Trophoblast cell (in vitro differentiated cells and primary cell): ENCODE data around the gene DENND5A.
A peak's percentile ranks its signal among the peaks of the same experiment; 100 is the strongest.
"Not testable (repeated sequence)": the region's sequence is repeated elsewhere in the genome, so short reads cannot be mapped to it uniquely, and the experiment has no call there.

ENCODE experiments used
- DNase-seq, 2 donors: peaks; one replicate each; pipeline ENCODE4 v3.0.0-alpha.2; 2016
- H2AFZ ChIP-seq: 2 replicates; pipeline ENCODE4 v1.6.1; 2013; ENCODE audit warnings: low read length, moderate library complexity, mild to moderate bottlenecking; ENCODE audit not compliant: insufficient read depth, poor library complexity
- H2AK5ac ChIP-seq: 2 replicates; pipeline ENCODE4 v1.6.1; 2013; ENCODE audit warnings: mild to moderate bottlenecking, low read length
- H2BK120ac ChIP-seq: 2 replicates; pipeline ENCODE4 v1.6.1; 2013; ENCODE audit warnings: low read length, mild to moderate bottlenecking, moderate library complexity; ENCODE audit not compliant: insufficient read depth, poor library complexity
- H2BK12ac ChIP-seq: 2 replicates; pipeline ENCODE4 v1.6.1; 2013; ENCODE audit warnings: mild to moderate bottlenecking, low read length, moderate library complexity
- H2BK5ac ChIP-seq: 2 replicates; pipeline ENCODE4 v1.6.1; 2013; ENCODE audit warnings: low read length, low read depth, moderate library complexity, mild to moderate bottlenecking; ENCODE audit not compliant: poor library complexity
- H3K14ac ChIP-seq: 2 replicates; pipeline ENCODE4 v1.6.1; 2013; ENCODE audit warnings: mild to moderate bottlenecking, low read length
- H3K18ac ChIP-seq: 2 replicates; pipeline ENCODE4 v1.6.1; 2013; ENCODE audit warnings: mild to moderate bottlenecking, low read length
- H3K23ac ChIP-seq: 2 replicates; pipeline ENCODE4 v1.6.1; 2013; ENCODE audit warnings: low read length
- H3K27ac ChIP-seq: 2 replicates; pipeline ENCODE4 v1.5.1; 2013; ENCODE audit warnings: low read depth, mild to moderate bottlenecking, inconsistent platforms, low read length, moderate library complexity
- H3K27me3 ChIP-seq: 2 replicates; pipeline ENCODE4 v1.6.1; 2013; ENCODE audit warnings: inconsistent platforms, mild to moderate bottlenecking, low read length, moderate library complexity; ENCODE audit not compliant: insufficient read depth
- H3K36me3 ChIP-seq, 2 experiments: 1 replicate in 1 of 2; 2 replicates in 1 of 2; pipeline ENCODE4 v1.6.1; 2013; ENCODE audit warnings: low read length in 2 of 2, mild to moderate bottlenecking in 2 of 2, moderate library complexity in 1 of 2; ENCODE audit not compliant: insufficient read depth in 2 of 2, control insufficient read depth in 1 of 2
- H3K4ac ChIP-seq: 2 replicates; pipeline ENCODE4 v1.6.1; 2013; ENCODE audit warnings: low read depth, mild to moderate bottlenecking, low read length, moderate library complexity
- H3K4me1 ChIP-seq, 2 experiments: 1 replicate in 1 of 2; 2 replicates in 1 of 2; pipeline ENCODE4 v1.6.1; 2013; ENCODE audit warnings: low read length in 2 of 2, mild to moderate bottlenecking in 2 of 2, moderate library complexity in 1 of 2; ENCODE audit not compliant: insufficient read depth in 2 of 2, control insufficient read depth in 1 of 2
- H3K4me2 ChIP-seq: 2 replicates; pipeline ENCODE4 v1.6.1; 2013; ENCODE audit warnings: inconsistent platforms, mild to moderate bottlenecking, low read length, moderate library complexity
- H3K4me3 ChIP-seq: 2 replicates; pipeline ENCODE4 v1.5.1; 2013; ENCODE audit warnings: mild to moderate bottlenecking, low read depth, low read length, inconsistent platforms
- H3K79me1 ChIP-seq: one replicate; pipeline ENCODE4 v1.6.1; 2013; ENCODE audit warnings: low read length
- H3K79me2 ChIP-seq: 2 replicates; pipeline ENCODE4 v1.6.1; 2013; ENCODE audit warnings: low read length, mild to moderate bottlenecking; ENCODE audit not compliant: control insufficient read depth, insufficient read depth, poor library complexity
- H3K9ac ChIP-seq: 2 replicates; pipeline ENCODE4 v1.6.1; 2013; ENCODE audit warnings: mild to moderate bottlenecking, low read length
- H3K9me3 ChIP-seq: 2 replicates; pipeline ENCODE4 v1.6.1; 2013; ENCODE audit warnings: low read depth, mild to moderate bottlenecking, control low read depth, inconsistent platforms, low read length; ENCODE audit not compliant: insufficient read depth
- H4K12ac ChIP-seq: 2 replicates; pipeline ENCODE4 v1.6.1; 2013; ENCODE audit warnings: low read depth, mild to moderate bottlenecking, low read length, moderate library complexity
- H4K8ac ChIP-seq: 2 replicates; pipeline ENCODE4 v1.6.1; 2013; ENCODE audit warnings: low read depth, mild to moderate bottlenecking, low read length, moderate library complexity
- H4K91ac ChIP-seq: one replicate; pipeline ENCODE4 v1.6.1; 2013; ENCODE audit warnings: low read depth, mild to moderate bottlenecking, low read length, moderate library complexity
- WGBS: extraction: QIAGEN DNeasy Blood & Tissue Kit; methylation state at CpG from one replicate; pipeline ENCODE4 v1.1.7; 2013; ENCODE audit warnings: missing lambda C conversion rate; ENCODE audit not compliant: insufficient read length, insufficient coverage; ENCODE audit errors: extremely low coverage; 5-methylcytosine and 5-hydroxymethylcytosine counted together

Gene DENND5A

DNA sequence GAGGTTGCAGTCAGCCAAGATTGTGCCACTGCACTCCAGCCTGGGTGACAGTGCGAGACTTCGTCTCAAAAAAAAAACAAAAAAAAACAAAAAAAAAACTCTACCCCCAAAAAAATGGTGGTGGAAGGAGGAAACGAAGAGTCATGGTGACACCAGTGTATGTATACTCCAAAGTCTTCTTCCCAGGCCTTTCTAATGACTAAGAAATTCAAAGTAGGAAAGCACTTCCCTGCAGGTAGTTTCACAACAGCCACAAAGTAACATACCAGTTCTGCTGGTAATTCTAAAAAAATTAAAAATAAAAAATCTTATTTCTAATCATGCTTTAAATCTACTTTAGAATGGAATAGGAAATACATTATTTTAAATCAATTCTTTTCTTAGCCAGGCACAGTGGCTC is 72.6 kb downstream of the DENND5A start:
- Histone ChIP-seq H3K23ac (no peak overlapping the region), H4K12ac (no peak overlapping the region), H2BK5ac (no peak overlapping the region), H3K9me3 (peaks cover 5% of the 10 kb centered on the region), H3K27ac (no peak overlapping the region), H2BK120ac (no peak overlapping the region), H4K8ac (no peak overlapping the region), H2AFZ (no peak overlapping the region), H3K4me2 (no peak overlapping the region), H3K27me3 (no peaks in the 10 kb centered on the region), H3K79me2 (no peaks in the 10 kb centered on the region), H3K36me3 (peaks cover 20% of the 10 kb centered on the region in 2 experiments), H3K4ac (no peak overlapping the region), H4K91ac (no peak overlapping the region), H3K18ac (no peak overlapping the region), H3K79me1 (no peaks in the 10 kb centered on the region), H3K4me1 (no peaks in the 10 kb centered on the region), H3K14ac (no peak overlapping the region), H2AK5ac (no peak overlapping the region), H2BK12ac (no peak overlapping the region), H3K9ac (no peak overlapping the region), H3K4me3 (no peak overlapping the region)
- DNase-seq: peak in 1 of 2 donors; percentile 51
- no CpG with 5 or more reads among the region's 3 CpGs for WGBS

GRCh38 chr11:9190326-9191016 is 74.7 kb downstream of the DENND5A start:
- H3K27ac ChIP-seq, H4K8ac ChIP-seq, H2BK5ac ChIP-seq, H3K79me1 ChIP-seq, H2BK120ac ChIP-seq, H3K79me2 ChIP-seq, H2AK5ac ChIP-seq, H3K9me3 ChIP-seq, H3K18ac ChIP-seq, H3K4me2 ChIP-seq, H3K4me1 ChIP-seq, H4K12ac ChIP-seq, H4K91ac ChIP-seq, H3K4ac ChIP-seq, H3K23ac ChIP-seq, H3K9ac ChIP-seq, DNase-seq, H2AFZ ChIP-seq, H3K27me3 ChIP-seq, H2BK12ac ChIP-seq, H3K14ac ChIP-seq, H3K4me3 ChIP-seq: not testable (repeated sequence)
- no CpG with 5 or more reads among the region's 5 CpGs for WGBS
- peaks cover 13 to 21% of the 10 kb centered on the region in 2 experiments for H3K36me3 ChIP-seq

GRCh38 chr11:9188860-9189259 is 76.3 kb downstream of the DENND5A start:
- no CpG with 5 or more reads among the region's 3 CpGs for WGBS
- H3K27ac ChIP-seq, H3K9ac ChIP-seq, H3K18ac ChIP-seq, H3K4me1 ChIP-seq, H2AFZ ChIP-seq, H3K4me3 ChIP-seq, H2BK120ac ChIP-seq, H3K27me3 ChIP-seq, H2BK5ac ChIP-seq, H4K8ac ChIP-seq, H3K23ac ChIP-seq, H3K4me2 ChIP-seq, H3K14ac ChIP-seq, H2BK12ac ChIP-seq, H3K79me2 ChIP-seq, H3K9me3 ChIP-seq, H4K12ac ChIP-seq, H3K4ac ChIP-seq, DNase-seq, H2AK5ac ChIP-seq, H4K91ac ChIP-seq, H3K79me1 ChIP-seq: not testable (repeated sequence)
- peaks cover 11 to 22% of the 10 kb centered on the region in 2 experiments for H3K36me3 ChIP-seq

DNA sequence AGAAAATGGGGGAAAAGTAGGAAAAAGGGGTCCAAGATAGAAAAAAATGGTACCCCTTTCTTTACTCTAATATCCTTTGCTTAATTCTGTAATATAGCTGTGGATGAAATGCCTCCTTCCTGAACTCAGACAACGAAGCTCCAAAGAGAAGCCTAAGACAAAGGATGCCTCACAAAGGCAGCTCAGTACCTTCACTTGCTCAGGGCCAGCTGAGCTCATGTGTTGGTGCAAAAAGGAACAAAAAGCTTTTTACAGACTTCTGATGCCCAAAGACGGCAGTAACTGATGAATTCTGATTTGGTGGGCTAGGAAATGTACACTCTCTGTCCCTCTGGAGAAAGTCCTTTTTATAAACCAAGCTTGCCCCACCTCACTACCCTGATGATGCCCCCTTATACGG is 77.5 kb downstream of the DENND5A start:
- Histone ChIP-seq H3K4ac (no peak overlapping the region), H4K8ac (no peak overlapping the region), H3K27ac (no peak overlapping the region), H3K18ac (no peak overlapping the region), H2BK120ac (no peak overlapping the region), H4K12ac (no peak overlapping the region), H2AK5ac (no peak overlapping the region), H2BK12ac (no peak overlapping the region), H3K36me3 (peaks cover 10 to 20% of the 10 kb centered on the region in 2 experiments), H3K79me1 (no peaks in the 10 kb centered on the region), H3K4me1 (no peaks in the 10 kb centered on the region), H2BK5ac (no peak overlapping the region), H3K27me3 (no peaks in the 10 kb centered on the region), H3K23ac (no peak overlapping the region), H3K14ac (no peak overlapping the region), H3K4me3 (no peak overlapping the region), H3K79me2 (no peaks in the 10 kb centered on the region), H3K9ac (no peak overlapping the region), H3K4me2 (no peak overlapping the region), H3K9me3 (peaks cover 5% of the 10 kb centered on the region), H2AFZ (no peak overlapping the region), H4K91ac (no peak overlapping the region)
- no CpG with 5 or more reads among the region's 3 CpGs for WGBS
- DNase-seq: no peak
